Left ventricle myocardium inferior (tissue), 1 donor: ENCODE results near the gene IL17RD. TPM values are rescaled to one million over a fixed set of nuclear protein-coding genes. Genes with fewer than 3 reads are reported as not detected.
"Not testable (repeated sequence)": the region's sequence is repeated elsewhere in the genome, so short reads cannot be mapped to it uniquely, and the experiment has no call there.

Experiments
- DNase-seq: peaks from one replicate; pipeline ENCODE4 v3.0.0-alpha.2; 2020
- H3K27ac ChIP-seq: fragments of 200-600 bp; replicated peaks from 2 replicates; pipeline ENCODE4 v1.8.0; 2021
- H3K27me3 ChIP-seq: fragments of 200-600 bp; 2 replicates; pipeline ENCODE4 v1.8.0; 2021; ENCODE audit warnings: low read depth
- H3K36me3 ChIP-seq: fragments of 200-600 bp; 2 replicates; pipeline ENCODE4 v1.8.0; 2021
- H3K4me1 ChIP-seq: fragments of 200-600 bp; 2 replicates; pipeline ENCODE4 v1.8.0; 2021
- H3K4me3 ChIP-seq: fragments of 200-600 bp; 2 replicates; pipeline ENCODE4 v1.8.0; 2021; ENCODE audit warnings: mild to moderate bottlenecking, moderate library complexity
- H3K9me3 ChIP-seq: fragments of 200-600 bp; replicated peaks from 2 replicates; pipeline ENCODE4 v1.8.0; 2021
- intact Hi-C: fragments of 100-400 bp; cut with micrococcal nuclease; formaldehyde crosslinking; loops from one replicate; pipeline ENCODE4 v1.11.0; 2022
- total RNA-seq: library from RNA; stranded (reverse); fragmentation: NEBNext Ultra II Directional; extraction: Animal tissue kit (Norgen Biotek cat#: 25700); gene quantifications from one replicate; pipeline ENCODE4 v1.2.1, GENCODE V29; 2021
- TF ChIP-seq, protein P1 (sequence below): fragments of 200-600 bp; IDR thresholded peaks from 2 replicates; pipeline ENCODE4 v1.8.0; 2021; ENCODE audit warnings: antibody characterized with exemption, mild to moderate bottlenecking, borderline replicate concordance
- donor health status: DM: no; HTN: yes; CAD: no; lungs with severe emphysema.

IL17RD gene
- total RNA-seq, 1 donor from 2014 or later = 9.6 TPM

DNA sequence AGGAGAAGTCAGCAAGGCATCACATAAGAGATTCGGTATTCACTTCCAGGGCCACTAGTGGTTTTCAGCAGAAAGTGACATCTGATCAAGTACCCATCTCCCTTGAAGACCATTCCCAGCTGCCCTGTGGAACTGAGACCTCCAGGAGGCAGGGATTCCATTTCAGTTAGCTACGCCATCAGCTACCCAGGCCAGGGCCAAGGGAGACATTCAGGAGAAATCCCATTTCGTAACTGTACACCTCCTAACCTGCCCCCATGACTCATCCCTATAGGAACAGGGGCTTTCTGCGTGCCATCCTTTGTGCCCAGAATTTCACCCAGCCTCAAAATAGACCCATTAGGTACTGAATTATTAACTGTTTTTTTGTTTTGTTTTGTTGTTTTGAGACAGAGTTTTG lies 79.9 kb downstream of the IL17RD start:
- no peak for DNase-seq
- TF ChIP-seq, protein P1, sequence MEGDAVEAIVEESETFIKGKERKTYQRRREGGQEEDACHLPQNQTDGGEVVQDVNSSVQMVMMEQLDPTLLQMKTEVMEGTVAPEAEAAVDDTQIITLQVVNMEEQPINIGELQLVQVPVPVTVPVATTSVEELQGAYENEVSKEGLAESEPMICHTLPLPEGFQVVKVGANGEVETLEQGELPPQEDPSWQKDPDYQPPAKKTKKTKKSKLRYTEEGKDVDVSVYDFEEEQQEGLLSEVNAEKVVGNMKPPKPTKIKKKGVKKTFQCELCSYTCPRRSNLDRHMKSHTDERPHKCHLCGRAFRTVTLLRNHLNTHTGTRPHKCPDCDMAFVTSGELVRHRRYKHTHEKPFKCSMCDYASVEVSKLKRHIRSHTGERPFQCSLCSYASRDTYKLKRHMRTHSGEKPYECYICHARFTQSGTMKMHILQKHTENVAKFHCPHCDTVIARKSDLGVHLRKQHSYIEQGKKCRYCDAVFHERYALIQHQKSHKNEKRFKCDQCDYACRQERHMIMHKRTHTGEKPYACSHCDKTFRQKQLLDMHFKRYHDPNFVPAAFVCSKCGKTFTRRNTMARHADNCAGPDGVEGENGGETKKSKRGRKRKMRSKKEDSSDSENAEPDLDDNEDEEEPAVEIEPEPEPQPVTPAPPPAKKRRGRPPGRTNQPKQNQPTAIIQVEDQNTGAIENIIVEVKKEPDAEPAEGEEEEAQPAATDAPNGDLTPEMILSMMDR = no peak
- no peaks in the 10 kb centered on the region for H3K9me3 ChIP-seq
- H3K36me3 ChIP-seq = no peaks in the 10 kb centered on the region
- H3K4me3 ChIP-seq = no peak overlapping the region
- no peaks in the 10 kb centered on the region for H3K27me3 ChIP-seq
- intact Hi-C loops = no loop called here
- H3K27ac ChIP-seq = no peak overlapping the region
- H3K4me1 ChIP-seq = no peaks in the 10 kb centered on the region

DNA sequence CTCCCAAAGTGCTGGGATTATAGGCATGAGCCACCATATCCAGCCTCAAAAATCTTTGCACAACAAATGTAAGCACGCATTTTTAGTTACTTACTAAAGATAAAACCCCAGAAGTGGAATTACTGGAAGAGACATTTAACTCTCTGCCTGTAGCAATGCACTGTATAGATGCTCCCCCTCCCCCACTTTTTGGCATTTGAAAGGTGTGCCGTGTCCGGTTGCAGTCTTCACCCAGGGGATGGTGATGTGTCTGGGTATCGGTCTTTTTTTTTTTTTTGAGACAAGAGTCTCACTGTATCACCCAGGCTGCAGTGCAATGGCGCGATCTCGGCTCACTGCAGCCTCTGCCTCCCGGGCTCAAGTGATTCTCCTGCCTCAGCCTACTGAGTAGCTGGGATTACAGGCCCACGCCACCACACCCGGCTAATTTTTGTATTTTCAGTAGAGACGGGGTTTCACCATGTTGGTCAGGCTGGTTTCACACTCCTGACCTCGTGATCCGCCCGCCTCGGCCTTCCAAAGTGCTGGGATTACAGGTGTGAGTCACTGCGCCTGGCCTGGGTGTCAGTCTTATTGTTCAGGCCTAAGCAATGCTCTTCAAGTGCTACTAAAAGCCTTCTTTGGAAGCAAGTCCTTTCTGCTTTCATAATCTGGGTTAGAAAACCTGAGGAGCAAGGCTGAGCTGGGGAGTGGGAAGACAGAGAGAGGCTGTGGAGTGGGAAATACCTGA lies 81.7 kb downstream of the IL17RD start:
- H3K36me3 ChIP-seq, intact Hi-C loops, H3K9me3 ChIP-seq, H3K27me3 ChIP-seq, H3K4me1 ChIP-seq, H3K27ac ChIP-seq, H3K4me3 ChIP-seq, DNase-seq: not testable (repeated sequence)

DNA sequence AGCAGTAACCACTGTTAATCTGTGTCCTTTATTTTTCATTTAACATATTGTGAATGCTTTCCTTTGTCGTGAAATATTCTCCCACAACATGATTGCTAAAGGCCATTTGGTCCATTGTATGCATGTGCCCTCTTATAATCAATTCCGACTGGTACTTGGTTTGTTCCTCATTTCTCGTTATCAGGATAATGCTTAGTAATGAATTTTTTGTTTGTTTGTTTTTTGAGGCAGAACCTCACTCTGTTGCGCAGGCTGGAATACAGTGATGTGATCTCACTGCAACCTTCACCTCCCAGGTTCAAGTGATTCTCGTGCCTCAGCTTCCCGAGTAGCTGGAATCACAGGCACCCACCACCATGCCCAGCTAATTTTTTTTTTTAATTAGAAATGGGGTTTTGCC lies 82.7 kb downstream of the IL17RD start:
- Histone ChIP-seq H3K36me3 (no peaks in the 10 kb centered on the region), H3K9me3 (no peaks in the 10 kb centered on the region), H3K4me3 (no peak overlapping the region), H3K27ac (no peak overlapping the region), H3K27me3 (peaks cover 5% of the 10 kb centered on the region), H3K4me1 (peaks cover 19% of the 10 kb centered on the region)
- TF ChIP-seq, protein P1 = no peak
- no peak for DNase-seq
- intact Hi-C loops = no loop called here

DNA sequence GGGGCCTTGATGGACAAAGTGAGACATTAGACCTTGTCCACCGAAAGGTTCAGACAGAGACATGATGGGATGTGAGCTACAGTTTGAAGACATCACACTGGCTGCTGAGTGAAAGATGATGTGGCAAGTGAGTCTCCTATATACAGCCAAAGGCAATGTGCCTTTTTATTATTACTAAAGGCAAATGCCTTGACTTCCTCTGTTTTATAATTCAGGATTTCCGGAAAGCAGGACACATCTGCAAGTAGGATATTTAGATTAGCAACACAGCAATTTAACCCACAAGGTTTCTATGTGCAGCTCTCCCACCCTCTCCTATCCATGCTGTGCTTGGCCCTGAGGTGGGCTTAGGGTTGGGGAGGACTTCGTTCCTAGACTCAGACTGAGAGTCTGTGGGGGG lies 84.0 kb downstream of the IL17RD start:
- intact Hi-C loops = no loop called here
- Histone ChIP-seq H3K4me3 (no peak overlapping the region), H3K27me3 (peaks cover 15% of the 10 kb centered on the region), H3K27ac (no peak overlapping the region), H3K4me1 (peaks cover 19% of the 10 kb centered on the region), H3K36me3 (no peaks in the 10 kb centered on the region), H3K9me3 (no peaks in the 10 kb centered on the region)
- TF ChIP-seq, protein P1 = no peak
- no peak for DNase-seq

DNA sequence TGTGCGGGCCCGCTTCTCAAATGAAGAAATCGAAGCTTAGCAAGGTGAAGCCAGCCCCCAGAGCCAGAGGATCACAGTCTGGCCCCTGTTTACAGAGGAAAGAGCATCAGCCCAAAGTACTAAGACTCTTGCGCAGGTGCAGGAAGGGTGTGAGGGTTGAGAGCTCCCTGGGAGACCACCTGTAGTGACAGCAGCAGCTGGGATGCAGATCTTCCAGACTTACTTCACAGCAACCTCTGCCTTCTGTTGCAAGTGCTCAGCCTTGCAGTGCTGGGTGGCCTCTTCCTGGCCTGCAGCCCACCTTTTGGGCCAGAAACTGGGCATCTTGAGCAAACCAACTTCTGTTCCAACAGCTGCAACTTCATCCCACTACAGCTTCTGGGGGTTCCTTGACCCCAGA lies 85.0 kb downstream of the IL17RD start:
- intact Hi-C loops = no loop called here

DNA sequence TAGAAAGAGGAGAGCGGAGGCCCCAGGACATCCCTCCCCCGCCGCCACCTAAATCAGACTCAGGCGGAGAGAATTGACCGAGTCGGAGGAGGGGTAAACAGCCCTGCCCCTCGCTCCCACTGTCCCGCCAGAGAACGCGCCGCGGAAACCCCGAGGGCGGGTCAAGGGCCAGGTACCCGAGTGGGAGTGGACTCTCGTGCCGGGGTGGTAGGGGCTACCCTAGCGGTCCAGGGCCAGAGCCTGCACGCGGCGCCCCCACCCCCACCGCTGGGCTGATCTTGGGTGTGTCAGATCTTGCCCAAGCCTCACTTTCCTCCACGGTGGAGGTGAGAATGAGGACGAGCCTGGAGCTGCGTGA lies 85.7 kb downstream of the IL17RD start:
- peaks cover 15% of the 10 kb centered on the region for H3K27me3 ChIP-seq
- no peak overlapping the region for H3K27ac ChIP-seq
- H3K4me3 ChIP-seq = peak overlapping the region; percentile 78
- H3K36me3 ChIP-seq = no peaks in the 10 kb centered on the region
- intact Hi-C loops = no loop called here
- no peaks in the 10 kb centered on the region for H3K9me3 ChIP-seq
- peaks cover 19% of the 10 kb centered on the region for H3K4me1 ChIP-seq
- DNase-seq = no peak
- TF ChIP-seq, protein P1 = no peak

More for the DNA sequence above, 85.0 kb downstream of the IL17RD start:
- Histone ChIP-seq H3K36me3 (no peaks in the 10 kb centered on the region), H3K4me3 (no peak overlapping the region), H3K27me3 (peaks cover 15% of the 10 kb centered on the region), H3K27ac (no peak overlapping the region), H3K9me3 (no peaks in the 10 kb centered on the region), H3K4me1 (peaks cover 19% of the 10 kb centered on the region)
- no peak for DNase-seq
- TF ChIP-seq, protein P1 = no peak
